K562 (cell line): Measurements from ENCODE around the gene PIWIL1. TPM values are rescaled to one million over a fixed set of nuclear protein-coding genes. Genes with fewer than 3 reads are reported as not detected.

ENCODE experiments used
- ATAC-seq: fragments of 200-7000 bp; cut with Tn5 transposase; 3 replicates; pipeline ENCODE4 v1.9.1; 2020; ENCODE audit warnings: moderate library complexity
- BruUV-seq: library from RNA; stranded (reverse); fragments of 400-500 nt; replicated peaks from 2 replicates; lab custom pipeline; 2021; lab: Mats Ljungman, UMichigan
- CTCF ChIA-PET: fragments of 300-600 bp; formaldehyde crosslinking; extraction: SDS; loops from one replicate; lab custom pipeline; 2021; ENCODE audit warnings: low intra/inter-chr PET ratio; lab: Yijun Ruan, JAX
- POLR2A ChIA-PET: fragments of 300-600, 350-650 bp; sonication (Branson Sonifier 250); formaldehyde crosslinking; extraction: SDS; loops from one replicate; lab custom pipeline; 2021; ENCODE audit warnings: antibody characterized with exemption, inconsistent platforms; lab: Yijun Ruan, JAX
- DNase-seq, 4 experiments: peaks; one replicate each; pipeline versions ENCODE4 v3.0.0 to v3.0.0-alpha.2; 2011 to 2018; ENCODE audit warnings: low spot score in 3 of 4, mixed read lengths in 3 of 4; ENCODE audit errors: extremely low read depth in 1 of 4
- FAIRE-seq: peaks from 2 replicates; lab custom pipeline; 2011; peaks lifted over from hg19 to GRCh38; lab: Jason Lieb, UNC
- H2AFZ ChIP-seq: 2 replicates; pipeline ENCODE4 v1.6.0; 2011; ENCODE audit warnings: low read depth, low read length, control low read depth, inconsistent platforms
- H3K27ac ChIP-seq: fragments of 200-600 bp; 3 replicates; pipeline ENCODE4 v1.8.0; 2011; ENCODE audit warnings: low read depth, mild to moderate bottlenecking, control low read depth, inconsistent platforms, low read length, moderate library complexity, mixed read lengths; ENCODE audit errors: extremely low read depth
- H3K27me3 ChIP-seq, 2 experiments: fragments of 300-600 bp in 1 of 2; 2 replicates in 1 of 2; 3 replicates in 1 of 2; pipeline versions ENCODE4 v1.6.0 to v1.8.0; 2011; ENCODE audit warnings: inconsistent platforms in 2 of 2, low read length in 2 of 2, mild to moderate bottlenecking in 1 of 2, mixed read lengths in 1 of 2, moderate library complexity in 1 of 2; ENCODE audit not compliant: control insufficient read depth in 2 of 2, insufficient read depth in 2 of 2
- H3K36me3 ChIP-seq: fragments of 300-600 bp; 3 replicates; pipeline ENCODE4 v1.8.0; 2011; ENCODE audit warnings: mild to moderate bottlenecking, low read length, inconsistent platforms; ENCODE audit not compliant: control insufficient read depth, insufficient read depth
- H3K4me1 ChIP-seq, 2 experiments: fragments of 200-600 bp in 1 of 2; replicated peaks in 1 of 2; 2 replicates in 1 of 2; 3 replicates in 1 of 2; pipeline versions ENCODE4 v1.5.1 to v1.8.0; 2011; ENCODE audit warnings: inconsistent platforms in 2 of 2, low read length in 2 of 2, mild to moderate bottlenecking in 1 of 2, mixed read lengths in 1 of 2, moderate library complexity in 1 of 2; ENCODE audit not compliant: control insufficient read depth in 2 of 2, insufficient read depth in 2 of 2
- H3K4me2 ChIP-seq: 2 replicates; pipeline ENCODE4 v1.6.1; 2011; ENCODE audit warnings: low read length, control low read depth, inconsistent platforms, mixed read lengths; ENCODE audit not compliant: insufficient read depth
- H3K4me3 ChIP-seq: fragments of 200-600 bp; sonication (generic), shearing (Covaris generic); 2 replicates; pipeline ENCODE4 v1.5.1; 2016; ENCODE audit warnings: control low read depth, inconsistent platforms
- H3K79me2 ChIP-seq: fragments of 200-600 bp; 3 replicates; pipeline ENCODE4 v1.8.0; 2011; ENCODE audit warnings: low read length, inconsistent platforms; ENCODE audit not compliant: control insufficient read depth, insufficient read depth
- H3K9ac ChIP-seq, 2 experiments: 2 replicates each; pipeline versions ENCODE4 v1.6.0 to v1.6.1; 2011; ENCODE audit warnings: low read depth in 2 of 2, low read length in 2 of 2, control low read depth in 1 of 2, inconsistent platforms in 1 of 2, mild to moderate bottlenecking in 1 of 2, mixed read lengths in 1 of 2; ENCODE audit not compliant: insufficient read depth in 1 of 2
- H3K9me1 ChIP-seq: one replicate; pipeline ENCODE4 v1.6.0; 2011; ENCODE audit warnings: inconsistent platforms, mild to moderate bottlenecking, low read length, moderate library complexity; ENCODE audit not compliant: control insufficient read depth, insufficient read depth
- H3K9me3 ChIP-seq: replicated peaks from 2 replicates; pipeline ENCODE4 v1.5.1; 2011; ENCODE audit warnings: low read depth, low read length, inconsistent platforms; ENCODE audit not compliant: control insufficient read depth, insufficient read depth
- H4K20me1 ChIP-seq: replicated peaks from 2 replicates; pipeline ENCODE4 v1.6.1; 2011; ENCODE audit warnings: low read length, inconsistent platforms, mixed read lengths; ENCODE audit not compliant: control insufficient read depth, insufficient read depth
- AFF4 ChIP-seq: sonication (generic); formaldehyde crosslinking; IDR thresholded peaks from 2 replicates; pipeline ENCODE4 v1.8.0; 2023; ENCODE audit warnings: mild to moderate bottlenecking, missing genetic modification reagents
- ETS1 ChIP-seq: conservative IDR thresholded peaks from 2 replicates; pipeline ENCODE4 v1.6.1; 2011; ENCODE audit warnings: low read depth, mild to moderate bottlenecking, low read length; ENCODE audit not compliant: control insufficient read depth
- L3MBTL2 ChIP-seq: fragments of 450-650 bp; IDR thresholded peaks from 2 replicates; pipeline ENCODE4 v1.6.1; 2016; ENCODE audit warnings: mild to moderate bottlenecking, moderate library complexity
- MAFF ChIP-seq: IDR thresholded peaks from 2 replicates; pipeline ENCODE4 v1.6.1; 2012; ENCODE audit warnings: low read length, improper control_type of control experiment
- MIER1 ChIP-seq: fragments of 450-650 bp; IDR thresholded peaks from 2 replicates; pipeline ENCODE4 v1.6.1; 2016; ENCODE audit warnings: antibody characterized with exemption, mild to moderate bottlenecking, low read depth
- RBBP5 ChIP-seq: fragments of 200-600 bp; sonication (generic); IDR thresholded peaks from 2 replicates; pipeline ENCODE4 v1.6.1; 2012; ENCODE audit warnings: borderline replicate concordance, mild to moderate bottlenecking, low read length, control low read depth, inconsistent platforms; ENCODE audit not compliant: insufficient read depth, poor library complexity, severe bottlenecking
- REST ChIP-seq, 2 experiments: fragments of 450-650 bp; formaldehyde crosslinking in 1 of 2; IDR thresholded peaks; 2 replicates each; pipeline versions ENCODE4 v1.4.0 to v1.6.1; 2014 to 2020; ENCODE audit warnings: mild to moderate bottlenecking in 2 of 2, borderline replicate concordance in 1 of 2, low read depth in 1 of 2
- SRSF1 ChIP-seq: fragments of 200-400 bp; formaldehyde crosslinking; IDR thresholded peaks from 2 replicates; pipeline ENCODE4 v1.6.1; 2017; ENCODE audit warnings: mild to moderate bottlenecking, low read depth, low read length, moderate library complexity
- WGBS: fragments of 100-300 bp; shearing (Covaris generic); methylation state at CpG from one replicate; pipeline ENCODE4 v1.1.6; 2016; ENCODE audit warnings: low coverage, mixed read lengths; ENCODE audit not compliant: insufficient coverage; ENCODE audit errors: missing lambda C conversion rate; 5-methylcytosine and 5-hydroxymethylcytosine counted together
- in situ Hi-C: fragments of 300-500 bp; cut with MboI; formaldehyde crosslinking; loops from 4 replicates; pipeline ENCODE4 v1.15.0; 2018; ENCODE audit warnings: inconsistent platforms, mixed read lengths
- intact Hi-C: fragments of 100-400 bp; cut with micrococcal nuclease; formaldehyde crosslinking; loops from 2 replicates; pipeline ENCODE4 v1.14.2; 2022
- polyA plus RNA-seq, 8 experiments: library from polyadenylated mRNA; depleted of rRNA in 4 of 8; stranded (reverse) in 5 of 8; unstranded in 3 of 8; fragments of >200 nt; fragmentation: Nextera tagmentation in 2 of 8; fragmentation: Illumina TruSeq in 1 of 8; extraction: Ambion mirVana in 2 of 8; extraction: Trizol in 1 of 8; gene quantifications; 2 replicates each; pipeline versions ENCODE4 v1.2.1 to v1.2.3, GENCODE V29; 2011 to 2014; ENCODE audit warnings: inconsistent platforms in 1 of 8, missing spikeins in 1 of 8
- total RNA-seq, 7 experiments: library from RNA; depleted of rRNA in 6 of 7; stranded (reverse); fragments of >200 nt in 6 of 7; fragmentation: Illumina TruSeq in 2 of 7; extraction: Trizol in 2 of 7; gene quantifications; 2 replicates each; pipeline versions ENCODE4 v1.2.1 to v1.2.3, GENCODE V29; 2011 to 2021; ENCODE audit warnings: low replicate concordance in 1 of 7

The PIWIL1 gene
- total and polyA plus RNA-seq, 9 of the 15 experiments (the other 6 are each of a cell fraction or from before 2014, with no cell fraction given): not detected

- TF ChIP-seq SRSF1 (no peak), MAFF (no peak), ETS1 (no peak), RBBP5 (no peak), AFF4 (no peak), MIER1 (no peak), L3MBTL2 (no peak), REST (IDR thresholded peaks at IDR 0.05; ENCODE audit: borderline replicate concordance) (no peak), REST (CRISPR knock-in tag; IDR thresholded peaks at IDR 0.05; ENCODE audit: low read depth) (no peak)
- H3K27ac ChIP-seq: no peak overlapping the region
- intact Hi-C loops: no loop called here
Observed at GRCh38 chr12:130299574-130299973, 38.1 kb upstream of the PIWIL1 start.

More at GRCh38 chr12:130299574-130299973, 38.1 kb upstream of the PIWIL1 start:
- FAIRE-seq: no peak
- in situ Hi-C loops: no loop called here
- no peak for DNase-seq
- ATAC-seq: no peak
- H3K4me1 ChIP-seq: no peaks in the 10 kb centered on the region
- no peak overlapping the region for H3K4me2 ChIP-seq
- ChIA-PET POLR2A (interaction anchor here (0.6 kb wide), 1 partner anchor 30 kb away, joined by 4 read pairs; no protein-coding TSS in a partner anchor), CTCF (no interaction called here)
- no peaks in the 10 kb centered on the region for H4K20me1 ChIP-seq
- H3K4me3 ChIP-seq: no peak overlapping the region
- 0% methylated on average over 5 of the region's 6 CpGs for WGBS
- no peaks in the 10 kb centered on the region for H3K79me2 ChIP-seq
- H3K9me3 ChIP-seq: no peaks in the 10 kb centered on the region
- peaks cover 2 to 24% of the 10 kb centered on the region in 2 experiments; a peak in 3 of 5 replicates for H3K27me3 ChIP-seq
- no peak overlapping the region for H3K9ac ChIP-seq
- no peaks in the 10 kb centered on the region for H3K36me3 ChIP-seq
- no peak overlapping the region for H2AFZ ChIP-seq
- H3K9me1 ChIP-seq: no peaks in the 10 kb centered on the region
- BruUV-seq: no TSS peak
